Dermis blood vessel endothelial cell (primary cell): ENCODE results near the gene CELF3. TPM values are rescaled to one million over a fixed set of nuclear protein-coding genes. Genes with fewer than 3 reads are reported as not detected.
"Not testable (repeated sequence)": the region's sequence is repeated elsewhere in the genome, so short reads cannot be mapped to it uniquely, and the experiment has no call there.

Experiments used
- DNase-seq: peaks from one replicate; pipeline ENCODE4 v3.0.0; 2010
- total RNA-seq: library from RNA; depleted of rRNA; stranded (reverse); fragments of >200 nt; gene quantifications from 2 replicates; pipeline ENCODE4 v1.2.3, GENCODE V29; 2014

Gene CELF3
- total RNA-seq, result not detected in 2 replicates

DNA sequence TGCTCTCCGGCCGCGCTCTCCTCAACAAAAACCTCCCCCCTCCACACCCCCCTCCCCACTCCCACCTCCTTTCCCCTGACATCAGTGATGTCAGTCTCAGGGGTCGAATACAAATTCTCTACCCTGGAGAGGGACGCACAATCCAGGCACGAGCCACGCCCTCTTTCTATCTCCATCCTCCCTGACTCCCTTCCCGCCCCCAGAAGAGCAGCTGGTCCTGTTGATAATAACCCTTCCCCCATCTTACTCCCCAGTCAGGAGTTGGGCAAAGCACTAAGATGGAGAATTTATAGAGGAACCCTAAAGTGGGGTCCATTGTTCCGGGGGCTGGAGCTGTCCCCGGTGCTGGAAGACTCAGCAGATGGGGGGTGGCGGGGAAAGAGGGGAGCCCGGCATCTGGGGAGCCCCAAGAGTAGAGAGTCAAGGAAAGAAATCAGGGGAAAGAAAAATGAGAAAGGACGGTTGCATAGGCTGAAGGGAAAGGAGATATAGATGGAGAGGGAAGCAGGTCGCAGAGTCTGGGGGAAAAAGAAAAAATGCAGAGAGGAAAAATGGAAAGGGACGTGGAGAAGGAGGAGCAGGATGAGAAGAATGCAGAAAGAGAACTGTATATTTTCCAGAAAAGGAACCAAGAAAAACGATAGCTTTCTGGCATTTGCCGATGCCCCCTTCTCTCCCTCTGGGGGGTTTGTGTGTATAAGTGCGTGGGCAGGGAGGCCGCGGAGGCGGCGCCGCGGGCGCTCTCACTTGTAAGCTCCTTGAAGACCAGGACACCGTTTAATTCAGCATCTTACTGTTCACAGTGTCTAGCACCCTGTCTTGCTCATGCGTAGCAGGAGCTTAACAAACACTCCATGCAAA lies at the start of gene CELF3:
Gene CELF3 (minus strand): TSS at position 33 of the 861 bp plus-strand sequence. CDS start 783 bp downstream, outside the sequence.
- DNase-seq, result peak; percentile 15

DNA sequence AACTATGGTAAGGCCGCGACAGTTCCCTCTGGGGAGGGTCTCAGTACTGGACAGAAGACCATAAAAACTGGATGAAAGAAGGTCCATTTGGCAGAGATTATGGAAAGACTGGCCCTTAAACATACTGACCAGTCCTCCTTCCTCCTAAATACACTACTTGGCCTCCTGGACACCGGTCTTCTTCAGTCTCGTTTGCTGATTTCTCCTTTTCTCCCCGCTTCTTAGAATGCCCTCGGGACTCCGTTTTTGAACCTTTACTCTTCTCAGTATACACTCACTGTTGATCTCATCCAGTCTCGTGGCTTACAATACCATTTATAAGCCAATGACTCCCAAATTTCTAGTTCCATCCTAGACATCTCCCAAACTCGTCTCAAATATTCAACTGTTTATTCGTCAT lies 47.4 kb upstream of the CELF3 start:
- no peak for DNase-seq

GRCh38 chr1:151762941-151763921 lies 46.6 kb upstream of the CELF3 start, which contains the start of gene MRPL9:
Gene MRPL9, minus strand, starts transcription at chr1:151763496. Its CDS starts 17 bp downstream, at chr1:151763479.
- peak; percentile 80 for DNase-seq

GRCh38 chr1:151760597-151761385 lies 44.2 kb upstream of the CELF3 start:
- DNase-seq, result peak; percentile 20

DNA sequence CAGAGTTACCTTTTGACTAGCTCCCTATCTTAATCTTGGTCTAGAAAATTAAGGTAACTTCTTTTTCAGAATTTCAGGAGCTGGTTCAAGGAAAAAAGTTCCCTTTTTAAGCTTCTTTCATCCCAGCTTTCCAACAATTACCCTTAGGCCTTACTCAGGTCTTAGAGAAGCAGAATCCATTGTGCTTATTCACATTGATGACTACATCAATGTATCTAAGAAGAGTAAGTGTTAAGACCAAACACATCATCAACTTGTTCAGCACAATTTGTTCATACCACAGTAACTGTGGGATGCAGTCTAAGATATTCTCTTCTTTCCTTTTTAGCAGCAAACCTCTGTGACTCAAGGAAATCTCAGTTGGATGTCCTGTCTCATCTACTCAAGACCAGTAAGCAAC lies 42.6 kb upstream of the CELF3 start:
- no peak for DNase-seq

DNA sequence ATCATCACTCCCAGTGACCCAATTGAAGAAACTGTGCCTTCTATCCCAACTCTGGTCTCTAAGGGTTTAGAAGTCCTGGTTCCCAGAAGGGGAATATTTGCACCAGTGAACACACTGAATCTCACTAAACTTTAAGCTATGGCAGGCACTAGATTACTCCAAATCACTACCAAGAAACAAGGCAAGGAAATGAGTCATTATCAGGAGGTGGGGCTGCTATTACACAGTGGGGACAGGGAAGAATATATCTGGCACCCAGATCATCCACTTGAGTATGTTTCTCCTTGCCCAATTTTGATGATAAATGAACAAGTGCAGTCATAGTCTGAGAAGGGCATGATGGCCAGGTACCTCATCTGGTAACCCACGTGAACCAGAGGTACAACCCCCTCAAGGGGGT lies 39.7 kb upstream of the CELF3 start:
- DNase-seq, result peak; percentile 66

DNA sequence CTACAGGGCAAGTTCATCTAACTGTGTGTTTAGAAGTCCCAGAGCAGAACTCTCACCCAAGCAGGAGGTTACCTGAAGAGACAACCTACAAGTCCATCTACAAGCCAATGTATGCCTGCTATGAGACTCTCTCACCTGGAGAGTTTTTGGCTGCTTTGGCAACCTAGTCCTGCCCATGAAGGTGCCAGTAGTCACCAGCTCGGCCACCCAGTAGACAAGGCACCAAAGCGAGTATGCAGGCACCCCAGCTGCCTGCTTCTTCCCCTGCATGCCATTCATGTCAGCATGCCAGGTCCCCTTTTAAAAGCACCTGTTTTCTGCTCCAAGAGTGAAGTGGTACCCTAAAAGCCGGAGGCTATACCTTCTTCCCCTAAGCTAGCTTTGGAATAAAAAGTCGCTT lies 24.9 kb upstream of the CELF3 start:
- DNase-seq, result no peak

- DNase-seq, result no peak
These were observed 23.2 kb upstream of the CELF3 start for GRCh38 chr1:151739590-151740355.

DNA sequence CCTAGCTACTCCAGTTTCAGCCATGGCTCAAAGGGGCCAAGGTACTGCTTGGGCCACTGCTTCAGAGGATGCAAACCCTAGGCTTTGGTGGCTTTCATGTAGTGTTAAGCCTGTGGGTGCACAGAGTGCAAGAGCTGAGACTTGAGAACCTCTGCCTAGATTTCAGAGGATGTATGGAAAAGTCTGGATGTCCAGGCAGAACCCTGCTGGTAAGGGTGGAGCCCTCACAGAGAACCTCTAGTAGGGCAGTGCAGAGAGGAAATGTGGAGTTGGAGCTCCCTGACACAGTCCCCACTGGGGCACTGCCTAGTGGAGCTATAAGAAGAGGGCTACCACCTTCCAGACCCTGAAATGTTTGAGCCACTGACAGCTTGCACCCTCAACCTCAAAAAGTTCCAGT lies 20.9 kb upstream of the CELF3 start:
- no peak for DNase-seq

GRCh38 chr1:151737026-151737425 lies 20.4 kb upstream of the CELF3 start:
- no peak for DNase-seq

- not testable (repeated sequence) for DNase-seq
These were observed 17.4 kb upstream of the CELF3 start for GRCh38 chr1:151733995-151734394.

- DNase-seq, result no peak
These were observed 16.5 kb upstream of the CELF3 start for GRCh38 chr1:151733126-151733525.

GRCh38 chr1:151729966-151730291 lies 13.3 kb upstream of the CELF3 start:
- DNase-seq, result no peak

GRCh38 chr1:151729157-151729965 lies 12.8 kb upstream of the CELF3 start:
- DNase-seq, result no peak

DNA sequence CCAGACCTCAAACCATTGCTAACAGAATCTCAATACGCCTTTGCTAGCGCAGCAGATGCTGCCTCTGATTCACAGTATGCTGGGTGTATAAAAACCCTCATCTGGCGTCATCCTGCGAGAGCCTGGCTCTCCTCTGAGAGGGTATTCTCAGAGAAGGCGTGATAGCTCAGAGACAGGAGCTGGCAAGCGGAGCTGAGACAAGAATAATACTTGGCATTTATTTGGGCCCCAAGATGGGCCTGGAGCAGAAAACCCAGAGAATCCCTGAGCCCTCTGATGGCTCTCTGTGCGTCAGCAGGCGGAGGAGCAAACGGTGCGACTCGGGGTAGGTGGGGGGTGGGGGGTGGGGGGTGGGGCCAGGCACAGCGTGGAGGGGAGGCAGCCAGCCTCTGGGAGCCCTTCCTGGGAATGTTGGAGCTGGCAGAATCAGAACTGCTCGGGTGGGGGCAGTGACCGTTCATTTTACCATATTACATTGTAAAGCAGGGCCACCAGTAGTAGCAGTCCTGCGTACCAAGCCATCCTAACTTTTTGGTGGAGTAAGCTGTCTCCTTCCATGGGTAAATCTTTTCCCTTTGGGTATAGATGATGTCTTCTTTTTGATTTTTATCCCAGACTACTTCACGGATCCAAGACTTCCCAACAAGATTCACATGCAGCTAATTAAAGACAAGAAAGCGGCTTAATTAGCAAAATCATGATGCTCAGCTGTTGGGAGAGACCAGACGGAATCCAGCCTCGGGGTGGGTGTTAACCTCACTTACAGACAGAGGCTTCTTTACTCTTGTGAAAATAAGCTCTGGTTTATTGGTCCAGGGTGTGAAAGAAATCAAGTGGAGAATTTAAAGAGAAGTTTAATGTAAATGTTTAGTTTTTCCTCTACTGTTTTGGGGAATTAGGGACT lies 11.8 kb upstream of the CELF3 start:
- DNase-seq, result no peak

GRCh38 chr1:151723726-151724370 lies 7.2 kb upstream of the CELF3 start:
- no peak for DNase-seq

DNA sequence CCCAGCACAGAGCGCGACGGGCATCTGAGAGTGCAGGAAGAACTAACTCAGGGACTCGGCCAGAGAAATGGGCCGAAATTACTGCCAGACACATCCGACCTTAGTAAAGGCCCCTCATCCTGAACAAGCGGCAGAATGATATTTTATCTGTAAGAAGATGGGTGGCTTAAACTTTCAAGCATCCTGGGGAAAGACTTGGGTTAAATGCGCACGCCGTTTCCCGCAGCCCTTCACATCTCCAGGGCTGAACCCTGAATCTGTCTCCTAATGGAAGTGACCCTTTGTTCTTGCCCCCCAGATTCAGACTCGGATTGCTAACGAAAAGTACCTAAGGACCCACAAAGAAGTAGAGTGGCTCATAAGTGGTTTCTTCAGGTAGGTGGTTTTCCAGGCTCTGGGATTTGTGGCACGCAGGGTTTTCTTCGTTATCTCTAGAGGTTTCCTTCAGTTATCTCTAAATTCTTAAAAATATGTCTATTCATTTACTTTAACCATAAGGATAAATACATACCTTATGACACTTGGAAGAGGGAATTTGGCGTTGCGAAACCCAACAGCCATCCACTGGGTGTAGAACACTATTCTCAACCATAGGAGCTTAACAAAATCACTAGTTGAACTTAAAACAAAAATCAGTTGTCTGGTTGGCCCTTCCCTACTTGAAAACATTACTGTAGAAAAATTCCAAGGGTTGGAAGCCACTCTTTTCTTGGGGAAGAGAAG lies 5.3 kb upstream of the CELF3 start:
- DNase-seq, result no peak

- peak; percentile 27 for DNase-seq
These were observed 4.6 kb upstream of the CELF3 start, which contains the start of gene RIIAD1 for GRCh38 chr1:151720974-151721787. Gene RIIAD1, plus strand, starts transcription at chr1:151721522. Its CDS starts 15 bp downstream, at chr1:151721537.
